ENCODE results near the gene ZNF462.
"Not testable (repeated sequence)": the region's sequence is repeated elsewhere in the genome, so short reads cannot be mapped to it uniquely, and the experiment has no call there.

DNA sequence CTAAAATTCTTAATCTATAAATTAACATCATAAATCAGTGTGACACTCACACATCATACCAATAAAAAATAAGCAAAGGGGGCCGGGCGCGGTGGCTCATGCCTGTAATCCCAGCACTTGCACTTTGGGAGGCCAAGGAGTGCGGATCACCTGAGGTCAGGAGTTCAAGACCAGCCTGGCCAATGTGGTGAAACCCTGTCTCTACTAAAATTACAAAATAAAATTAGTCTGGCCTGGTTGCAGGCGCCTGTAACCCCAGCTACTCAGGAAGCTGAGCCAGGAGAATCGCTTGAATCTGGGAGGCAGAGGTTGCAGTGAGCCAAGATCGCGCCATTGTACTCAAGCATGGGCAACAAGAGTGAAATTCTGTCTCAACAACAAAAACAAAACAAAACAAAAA, 11.3 kb upstream of the ZNF462 start:
- TF ChIP-seq, protein P1, sequence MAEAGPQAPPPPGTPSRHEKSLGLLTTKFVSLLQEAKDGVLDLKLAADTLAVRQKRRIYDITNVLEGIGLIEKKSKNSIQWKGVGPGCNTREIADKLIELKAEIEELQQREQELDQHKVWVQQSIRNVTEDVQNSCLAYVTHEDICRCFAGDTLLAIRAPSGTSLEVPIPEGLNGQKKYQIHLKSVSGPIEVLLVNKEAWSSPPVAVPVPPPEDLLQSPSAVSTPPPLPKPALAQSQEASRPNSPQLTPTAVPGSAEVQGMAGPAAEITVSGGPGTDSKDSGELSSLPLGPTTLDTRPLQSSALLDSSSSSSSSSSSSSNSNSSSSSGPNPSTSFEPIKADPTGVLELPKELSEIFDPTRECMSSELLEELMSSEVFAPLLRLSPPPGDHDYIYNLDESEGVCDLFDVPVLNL (CRISPR knock-in tag; IDR thresholded peaks at IDR 0.05; ENCODE audit: borderline replicate concordance, low read depth) = not testable (repeated sequence)
- TF ChIP-seq, protein P2, sequence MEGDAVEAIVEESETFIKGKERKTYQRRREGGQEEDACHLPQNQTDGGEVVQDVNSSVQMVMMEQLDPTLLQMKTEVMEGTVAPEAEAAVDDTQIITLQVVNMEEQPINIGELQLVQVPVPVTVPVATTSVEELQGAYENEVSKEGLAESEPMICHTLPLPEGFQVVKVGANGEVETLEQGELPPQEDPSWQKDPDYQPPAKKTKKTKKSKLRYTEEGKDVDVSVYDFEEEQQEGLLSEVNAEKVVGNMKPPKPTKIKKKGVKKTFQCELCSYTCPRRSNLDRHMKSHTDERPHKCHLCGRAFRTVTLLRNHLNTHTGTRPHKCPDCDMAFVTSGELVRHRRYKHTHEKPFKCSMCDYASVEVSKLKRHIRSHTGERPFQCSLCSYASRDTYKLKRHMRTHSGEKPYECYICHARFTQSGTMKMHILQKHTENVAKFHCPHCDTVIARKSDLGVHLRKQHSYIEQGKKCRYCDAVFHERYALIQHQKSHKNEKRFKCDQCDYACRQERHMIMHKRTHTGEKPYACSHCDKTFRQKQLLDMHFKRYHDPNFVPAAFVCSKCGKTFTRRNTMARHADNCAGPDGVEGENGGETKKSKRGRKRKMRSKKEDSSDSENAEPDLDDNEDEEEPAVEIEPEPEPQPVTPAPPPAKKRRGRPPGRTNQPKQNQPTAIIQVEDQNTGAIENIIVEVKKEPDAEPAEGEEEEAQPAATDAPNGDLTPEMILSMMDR (IDR thresholded peaks at IDR 0.05) = not testable (repeated sequence)
- TF ChIP-seq KAT7 (CRISPR knock-in tag; IDR thresholded peaks at IDR 0.05; ENCODE audit: borderline replicate concordance) = not testable (repeated sequence)
